ENCODE results near the gene HOOK2. TPM values are rescaled to one million over a fixed set of nuclear protein-coding genes. Genes with fewer than 3 reads are reported as not detected.

The HOOK2 gene
- total and polyA plus RNA-seq, 2 experiments from 2014 or later, result 56.9 to 86.4 TPM

DNA sequence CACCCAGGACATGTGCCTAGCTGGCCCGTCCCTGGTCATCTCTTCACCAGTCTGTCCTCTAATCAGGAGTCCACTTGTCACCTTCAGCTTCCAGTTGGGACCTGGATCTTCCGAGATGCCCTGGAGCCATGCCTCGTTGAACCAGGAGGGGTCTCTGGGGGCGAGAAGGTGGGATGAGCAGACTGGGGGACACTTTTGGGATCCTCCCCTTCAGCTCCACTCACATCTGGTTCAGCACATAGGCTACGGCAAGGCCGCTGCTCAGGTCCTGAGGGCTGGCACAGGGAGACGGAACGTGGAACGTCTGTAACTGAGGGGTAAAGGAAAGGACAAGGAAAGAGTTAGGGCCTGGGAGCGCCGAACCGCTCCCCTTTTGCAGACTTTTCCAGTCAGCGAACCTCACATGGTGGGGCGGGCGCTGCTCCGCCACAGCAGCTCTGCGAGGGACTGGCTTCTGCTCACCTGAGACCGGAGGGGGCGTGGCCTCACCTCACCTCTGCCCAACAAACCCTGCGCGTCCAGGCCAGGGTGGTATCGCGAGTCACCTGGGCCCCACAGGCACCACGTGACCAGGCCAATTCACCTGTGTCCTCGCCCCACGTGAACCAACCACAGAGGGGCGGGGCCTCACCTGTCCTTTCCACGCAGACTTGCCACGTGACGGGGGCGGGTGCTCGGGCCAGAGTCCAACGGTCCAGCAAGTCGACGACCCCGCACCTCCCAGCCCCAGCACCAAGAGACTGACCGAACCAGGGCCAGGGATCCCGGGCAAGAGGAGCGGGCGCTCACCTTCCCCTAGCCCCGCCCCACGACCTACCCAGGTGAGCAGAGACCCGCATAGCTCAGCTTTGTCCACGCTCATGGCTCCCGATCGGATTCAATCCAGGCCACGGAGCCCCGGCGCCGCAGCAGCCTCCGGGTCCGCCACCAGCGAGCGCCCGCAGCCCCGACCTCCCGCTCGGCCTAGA lies at the start of gene HOOK2 (continued):
- TF ChIP-seq ZNF331 (CRISPR knock-in tag; IDR thresholded peaks at IDR 0.05; ENCODE audit: low read depth) (no peak), JUNB (IDR thresholded peaks at IDR 0.05; ENCODE audit: unreplicated experiment) (no peak)

DNA sequence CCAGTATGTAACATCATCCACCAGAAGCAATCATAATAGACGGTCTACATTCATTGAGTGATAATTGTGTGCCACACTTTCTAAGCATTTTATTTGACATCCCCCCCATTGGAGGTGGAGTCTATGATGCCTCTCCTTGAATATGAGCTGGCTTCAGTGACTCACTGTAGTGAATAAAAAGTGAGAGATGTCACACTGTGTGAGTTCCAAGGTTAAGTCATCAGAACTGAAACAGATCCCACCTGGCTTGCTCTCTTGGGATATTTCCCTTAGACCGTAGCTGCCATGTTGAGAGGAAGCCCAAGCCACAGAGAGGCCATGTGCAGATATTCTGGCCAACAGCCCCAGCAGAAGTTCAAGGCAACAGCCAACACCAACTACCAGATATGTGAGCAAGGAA lies 46.4 kb upstream of the HOOK2 start:
- Histone ChIP-seq H4K20me1 (replicated peaks; ENCODE audit: insufficient read depth) (no peaks in the 10 kb centered on the region), H3K79me2 (replicated peaks; ENCODE audit: insufficient read depth) (no peaks in the 10 kb centered on the region), H3K9me2 (ENCODE audit: insufficient read depth) (no peaks in the 10 kb centered on the region), H3K4me1 (ENCODE audit: insufficient read depth) (peaks cover 4% of the 10 kb centered on the region; the same call in 1 of the 2 replicates), H2AFZ (no peak overlapping the region), H3K27ac (ENCODE audit: low read depth) (no peak overlapping the region), H3K27me3 (ENCODE audit: insufficient read depth) (no peaks in the 10 kb centered on the region), H3F3A (replicated peaks; ENCODE audit: low read depth) (peaks cover 17% of the 10 kb centered on the region; the same call in 1 of the 2 replicates), H3K36me3 (ENCODE audit: insufficient read depth) (no peaks in the 10 kb centered on the region), H3K4me2 (no peak overlapping the region), H3K4me3 (no peak overlapping the region)
- Mint-ChIP-seq H3K9me3 (no peaks in the 10 kb centered on the region; the same call in 2 of the 3 replicates), H3K36me3 (ENCODE audit: low read depth) (peaks cover 3% of the 10 kb centered on the region; the same call in 1 of the 3 replicates), H3K4me1 (peaks cover 9% of the 10 kb centered on the region; the same call in 2 of the 3 replicates), H3K27ac (no peak overlapping the region), H3K4me3 (no peak overlapping the region), H3K27me3 (ENCODE audit: insufficient read depth, low read depth, poor library complexity) (peaks cover 18% of the 10 kb centered on the region)
- TF ChIP-seq EZH2 (IDR thresholded peaks at IDR 0.05; ENCODE audit: low read depth, unreplicated experiment), result no peak
- no peak for TF ChIP-seq EZH2phosphoT487 (IDR thresholded peaks at IDR 0.05; ENCODE audit: unreplicated experiment)
- TF ChIP-seq, protein P1, sequence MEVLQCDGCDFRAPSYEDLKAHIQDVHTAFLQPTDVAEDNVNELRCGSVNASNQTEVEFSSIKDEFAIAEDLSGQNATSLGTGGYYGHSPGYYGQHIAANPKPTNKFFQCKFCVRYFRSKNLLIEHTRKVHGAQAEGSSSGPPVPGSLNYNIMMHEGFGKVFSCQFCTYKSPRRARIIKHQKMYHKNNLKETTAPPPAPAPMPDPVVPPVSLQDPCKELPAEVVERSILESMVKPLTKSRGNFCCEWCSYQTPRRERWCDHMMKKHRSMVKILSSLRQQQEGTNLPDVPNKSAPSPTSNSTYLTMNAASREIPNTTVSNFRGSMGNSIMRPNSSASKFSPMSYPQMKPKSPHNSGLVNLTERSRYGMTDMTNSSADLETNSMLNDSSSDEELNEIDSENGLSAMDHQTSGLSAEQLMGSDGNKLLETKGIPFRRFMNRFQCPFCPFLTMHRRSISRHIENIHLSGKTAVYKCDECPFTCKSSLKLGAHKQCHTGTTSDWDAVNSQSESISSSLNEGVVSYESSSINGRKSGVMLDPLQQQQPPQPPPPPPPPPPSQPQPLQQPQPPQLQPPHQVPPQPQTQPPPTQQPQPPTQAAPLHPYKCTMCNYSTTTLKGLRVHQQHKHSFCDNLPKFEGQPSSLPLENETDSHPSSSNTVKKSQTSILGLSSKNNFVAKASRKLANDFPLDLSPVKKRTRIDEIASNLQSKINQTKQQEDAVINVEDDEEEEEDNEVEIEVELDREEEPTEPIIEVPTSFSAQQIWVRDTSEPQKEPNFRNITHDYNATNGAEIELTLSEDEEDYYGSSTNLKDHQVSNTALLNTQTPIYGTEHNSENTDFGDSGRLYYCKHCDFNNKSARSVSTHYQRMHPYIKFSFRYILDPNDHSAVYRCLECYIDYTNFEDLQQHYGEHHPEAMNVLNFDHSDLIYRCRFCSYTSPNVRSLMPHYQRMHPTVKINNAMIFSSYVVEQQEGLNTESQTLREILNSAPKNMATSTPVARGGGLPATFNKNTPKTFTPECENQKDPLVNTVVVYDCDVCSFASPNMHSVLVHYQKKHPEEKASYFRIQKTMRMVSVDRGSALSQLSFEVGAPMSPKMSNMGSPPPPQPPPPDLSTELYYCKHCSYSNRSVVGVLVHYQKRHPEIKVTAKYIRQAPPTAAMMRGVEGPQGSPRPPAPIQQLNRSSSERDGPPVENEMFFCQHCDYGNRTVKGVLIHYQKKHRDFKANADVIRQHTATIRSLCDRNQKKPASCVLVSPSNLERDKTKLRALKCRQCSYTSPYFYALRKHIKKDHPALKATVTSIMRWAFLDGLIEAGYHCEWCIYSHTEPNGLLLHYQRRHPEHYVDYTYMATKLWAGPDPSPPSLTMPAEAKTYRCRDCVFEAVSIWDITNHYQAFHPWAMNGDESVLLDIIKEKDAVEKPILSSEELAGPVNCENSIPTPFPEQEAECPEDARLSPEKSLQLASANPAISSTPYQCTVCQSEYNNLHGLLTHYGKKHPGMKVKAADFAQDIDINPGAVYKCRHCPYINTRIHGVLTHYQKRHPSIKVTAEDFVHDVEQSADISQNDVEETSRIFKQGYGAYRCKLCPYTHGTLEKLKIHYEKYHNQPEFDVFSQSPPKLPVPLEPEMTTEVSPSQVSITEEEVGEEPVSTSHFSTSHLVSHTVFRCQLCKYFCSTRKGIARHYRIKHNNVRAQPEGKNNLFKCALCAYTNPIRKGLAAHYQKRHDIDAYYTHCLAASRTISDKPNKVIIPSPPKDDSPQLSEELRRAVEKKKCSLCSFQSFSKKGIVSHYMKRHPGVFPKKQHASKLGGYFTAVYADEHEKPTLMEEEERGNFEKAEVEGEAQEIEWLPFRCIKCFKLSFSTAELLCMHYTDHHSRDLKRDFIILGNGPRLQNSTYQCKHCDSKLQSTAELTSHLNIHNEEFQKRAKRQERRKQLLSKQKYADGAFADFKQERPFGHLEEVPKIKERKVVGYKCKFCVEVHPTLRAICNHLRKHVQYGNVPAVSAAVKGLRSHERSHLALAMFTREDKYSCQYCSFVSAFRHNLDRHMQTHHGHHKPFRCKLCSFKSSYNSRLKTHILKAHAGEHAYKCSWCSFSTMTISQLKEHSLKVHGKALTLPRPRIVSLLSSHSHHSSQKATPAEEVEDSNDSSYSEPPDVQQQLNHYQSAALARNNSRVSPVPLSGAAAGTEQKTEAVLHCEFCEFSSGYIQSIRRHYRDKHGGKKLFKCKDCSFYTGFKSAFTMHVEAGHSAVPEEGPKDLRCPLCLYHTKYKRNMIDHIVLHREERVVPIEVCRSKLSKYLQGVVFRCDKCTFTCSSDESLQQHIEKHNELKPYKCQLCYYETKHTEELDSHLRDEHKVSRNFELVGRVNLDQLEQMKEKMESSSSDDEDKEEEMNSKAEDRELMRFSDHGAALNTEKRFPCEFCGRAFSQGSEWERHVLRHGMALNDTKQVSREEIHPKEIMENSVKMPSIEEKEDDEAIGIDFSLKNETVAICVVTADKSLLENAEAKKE (CRISPR knock-in tag; IDR thresholded peaks at IDR 0.05), result no peak
- no peak for TF ChIP-seq NANOG (IDR thresholded peaks at IDR 0.05; ENCODE audit: borderline replicate concordance)
- TF ChIP-seq, protein P2, sequence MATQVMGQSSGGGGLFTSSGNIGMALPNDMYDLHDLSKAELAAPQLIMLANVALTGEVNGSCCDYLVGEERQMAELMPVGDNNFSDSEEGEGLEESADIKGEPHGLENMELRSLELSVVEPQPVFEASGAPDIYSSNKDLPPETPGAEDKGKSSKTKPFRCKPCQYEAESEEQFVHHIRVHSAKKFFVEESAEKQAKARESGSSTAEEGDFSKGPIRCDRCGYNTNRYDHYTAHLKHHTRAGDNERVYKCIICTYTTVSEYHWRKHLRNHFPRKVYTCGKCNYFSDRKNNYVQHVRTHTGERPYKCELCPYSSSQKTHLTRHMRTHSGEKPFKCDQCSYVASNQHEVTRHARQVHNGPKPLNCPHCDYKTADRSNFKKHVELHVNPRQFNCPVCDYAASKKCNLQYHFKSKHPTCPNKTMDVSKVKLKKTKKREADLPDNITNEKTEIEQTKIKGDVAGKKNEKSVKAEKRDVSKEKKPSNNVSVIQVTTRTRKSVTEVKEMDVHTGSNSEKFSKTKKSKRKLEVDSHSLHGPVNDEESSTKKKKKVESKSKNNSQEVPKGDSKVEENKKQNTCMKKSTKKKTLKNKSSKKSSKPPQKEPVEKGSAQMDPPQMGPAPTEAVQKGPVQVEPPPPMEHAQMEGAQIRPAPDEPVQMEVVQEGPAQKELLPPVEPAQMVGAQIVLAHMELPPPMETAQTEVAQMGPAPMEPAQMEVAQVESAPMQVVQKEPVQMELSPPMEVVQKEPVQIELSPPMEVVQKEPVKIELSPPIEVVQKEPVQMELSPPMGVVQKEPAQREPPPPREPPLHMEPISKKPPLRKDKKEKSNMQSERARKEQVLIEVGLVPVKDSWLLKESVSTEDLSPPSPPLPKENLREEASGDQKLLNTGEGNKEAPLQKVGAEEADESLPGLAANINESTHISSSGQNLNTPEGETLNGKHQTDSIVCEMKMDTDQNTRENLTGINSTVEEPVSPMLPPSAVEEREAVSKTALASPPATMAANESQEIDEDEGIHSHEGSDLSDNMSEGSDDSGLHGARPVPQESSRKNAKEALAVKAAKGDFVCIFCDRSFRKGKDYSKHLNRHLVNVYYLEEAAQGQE (IDR thresholded peaks at IDR 0.05; ENCODE audit: unreplicated experiment), result no peak
- TF ChIP-seq, protein P3, sequence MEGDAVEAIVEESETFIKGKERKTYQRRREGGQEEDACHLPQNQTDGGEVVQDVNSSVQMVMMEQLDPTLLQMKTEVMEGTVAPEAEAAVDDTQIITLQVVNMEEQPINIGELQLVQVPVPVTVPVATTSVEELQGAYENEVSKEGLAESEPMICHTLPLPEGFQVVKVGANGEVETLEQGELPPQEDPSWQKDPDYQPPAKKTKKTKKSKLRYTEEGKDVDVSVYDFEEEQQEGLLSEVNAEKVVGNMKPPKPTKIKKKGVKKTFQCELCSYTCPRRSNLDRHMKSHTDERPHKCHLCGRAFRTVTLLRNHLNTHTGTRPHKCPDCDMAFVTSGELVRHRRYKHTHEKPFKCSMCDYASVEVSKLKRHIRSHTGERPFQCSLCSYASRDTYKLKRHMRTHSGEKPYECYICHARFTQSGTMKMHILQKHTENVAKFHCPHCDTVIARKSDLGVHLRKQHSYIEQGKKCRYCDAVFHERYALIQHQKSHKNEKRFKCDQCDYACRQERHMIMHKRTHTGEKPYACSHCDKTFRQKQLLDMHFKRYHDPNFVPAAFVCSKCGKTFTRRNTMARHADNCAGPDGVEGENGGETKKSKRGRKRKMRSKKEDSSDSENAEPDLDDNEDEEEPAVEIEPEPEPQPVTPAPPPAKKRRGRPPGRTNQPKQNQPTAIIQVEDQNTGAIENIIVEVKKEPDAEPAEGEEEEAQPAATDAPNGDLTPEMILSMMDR (conservative IDR thresholded peaks at IDR 0.05; ENCODE audit: low read depth in 2 of 2), result no peak
- no peak for ATAC-seq
- DNase-seq (ENCODE audit: low spot score), result no peak
